KG1 (cell line): Measurements from ENCODE around the gene CD80.
"Not testable (repeated sequence)": the region's sequence is repeated elsewhere in the genome, so short reads cannot be mapped to it uniquely, and the experiment has no call there.

Experiments used
- DNase-seq: peaks from one replicate; lab custom pipeline; 2025; lab: John Stamatoyannopoulos, UW

CD80 gene

GRCh38 chr3:119582178-119582577 lies 22.8 kb upstream of the CD80 start:
- no peak for DNase-seq

GRCh38 chr3:119580067-119580760 lies 20.8 kb upstream of the CD80 start:
- no peak for DNase-seq

GRCh38 chr3:119579366-119580066 lies 20.1 kb upstream of the CD80 start, which contains the start of gene ADPRH:
TSS of gene ADPRH (plus strand) at chr3:119579492. CDS start at chr3:119582170, 2,678 bp downstream.
- no peak for DNase-seq

GRCh38 chr3:119575507-119575906 lies 16.1 kb upstream of the CD80 start:
- DNase-seq = no peak

GRCh38 chr3:119571688-119572087 lies 12.3 kb upstream of the CD80 start:
- DNase-seq = no peak

GRCh38 chr3:119571230-119571629 lies 11.8 kb upstream of the CD80 start:
- no peak for DNase-seq

- DNase-seq = no peak
Measured at GRCh38 chr3:119570229-119570628, 10.8 kb upstream of the CD80 start.

GRCh38 chr3:119569156-119569555 lies 9.7 kb upstream of the CD80 start:
- DNase-seq = no peak

GRCh38 chr3:119563334-119563733 lies 3.9 kb upstream of the CD80 start:
- DNase-seq = not testable (repeated sequence)

- DNase-seq = no peak
Measured at GRCh38 chr3:119562307-119562961, 3.0 kb upstream of the CD80 start.

GRCh38 chr3:119560160-119560559 lies 746 bp upstream of the CD80 start:
- no peak for DNase-seq

GRCh38 chr3:119558626-119559317 lies 642 bp downstream of the CD80 start:
- no peak for DNase-seq

- DNase-seq = no peak
Measured at GRCh38 chr3:119557877-119558269, 1.5 kb downstream of the CD80 start.

- DNase-seq = no peak
Measured at GRCh38 chr3:119557192-119557876, 2.1 kb downstream of the CD80 start.

- DNase-seq = no peak
Measured at GRCh38 chr3:119555929-119556328, 3.5 kb downstream of the CD80 start.

- DNase-seq = no peak
Measured at GRCh38 chr3:119555309-119555735, 4.1 kb downstream of the CD80 start.

- no peak for DNase-seq
Measured at GRCh38 chr3:119553823-119554415, 5.5 kb downstream of the CD80 start.

- not testable (repeated sequence) for DNase-seq
Measured at GRCh38 chr3:119552928-119553327, 6.5 kb downstream of the CD80 start.

GRCh38 chr3:119551598-119551997 lies 7.8 kb downstream of the CD80 start:
- DNase-seq = no peak

- no peak for DNase-seq
Measured at GRCh38 chr3:119550192-119550910, 9.1 kb downstream of the CD80 start.

- DNase-seq = no peak
Measured at GRCh38 chr3:119548341-119548740, 11.1 kb downstream of the CD80 start.
